GM06990 (cell line): ENCODE measurements around the gene IER5L.

Source experiments
- DNase-seq: peaks from one replicate; pipeline ENCODE4 v3.0.0-alpha.2; 2011; ENCODE audit not compliant: insufficient read length; ENCODE audit errors: extremely low read depth
- H3K27me3 ChIP-seq: replicated peaks from 2 replicates; pipeline ENCODE4 v1.6.0; 2011; ENCODE audit warnings: low read length; ENCODE audit not compliant: control insufficient read depth, insufficient read depth
- H3K36me3 ChIP-seq: 2 replicates; pipeline ENCODE4 v1.5.1; 2011; ENCODE audit warnings: low read length; ENCODE audit not compliant: control insufficient read depth, insufficient read depth
- H3K4me3 ChIP-seq: replicated peaks from 2 replicates; pipeline ENCODE4 v1.5.1; 2011; ENCODE audit warnings: low read depth, mild to moderate bottlenecking, control low read depth, low read length
- TF ChIP-seq, protein P1 (sequence below): IDR thresholded peaks from 2 replicates; pipeline ENCODE4 v1.5.1; 2011; ENCODE audit warnings: low read length, control low read depth, mild to moderate bottlenecking, inconsistent platforms; ENCODE audit not compliant: insufficient read depth, poor library complexity, severe bottlenecking

IER5L gene

DNA sequence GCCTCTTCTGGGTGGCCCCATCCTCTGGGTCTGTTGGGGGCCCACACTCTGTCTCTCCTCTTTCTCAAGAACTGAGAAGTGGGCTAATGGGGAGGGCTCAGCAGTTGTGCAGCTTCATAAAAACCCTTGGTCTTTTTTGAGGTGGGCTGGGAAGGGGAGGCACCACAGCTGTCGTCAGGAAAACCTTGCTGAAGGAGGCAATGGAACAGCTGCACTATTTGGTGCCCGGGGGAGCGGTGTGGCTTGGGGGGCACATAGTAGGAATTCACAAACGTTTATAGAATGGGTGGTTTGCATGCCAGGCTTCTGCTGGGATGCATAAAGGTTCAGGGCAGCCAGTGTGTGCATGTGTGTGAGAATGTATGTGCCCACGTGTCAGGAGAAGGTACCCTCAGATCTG is 3.2 kb upstream of the IER5L start:
- H3K36me3 ChIP-seq, result no peaks in the 10 kb centered on the region
- TF ChIP-seq, protein P1, sequence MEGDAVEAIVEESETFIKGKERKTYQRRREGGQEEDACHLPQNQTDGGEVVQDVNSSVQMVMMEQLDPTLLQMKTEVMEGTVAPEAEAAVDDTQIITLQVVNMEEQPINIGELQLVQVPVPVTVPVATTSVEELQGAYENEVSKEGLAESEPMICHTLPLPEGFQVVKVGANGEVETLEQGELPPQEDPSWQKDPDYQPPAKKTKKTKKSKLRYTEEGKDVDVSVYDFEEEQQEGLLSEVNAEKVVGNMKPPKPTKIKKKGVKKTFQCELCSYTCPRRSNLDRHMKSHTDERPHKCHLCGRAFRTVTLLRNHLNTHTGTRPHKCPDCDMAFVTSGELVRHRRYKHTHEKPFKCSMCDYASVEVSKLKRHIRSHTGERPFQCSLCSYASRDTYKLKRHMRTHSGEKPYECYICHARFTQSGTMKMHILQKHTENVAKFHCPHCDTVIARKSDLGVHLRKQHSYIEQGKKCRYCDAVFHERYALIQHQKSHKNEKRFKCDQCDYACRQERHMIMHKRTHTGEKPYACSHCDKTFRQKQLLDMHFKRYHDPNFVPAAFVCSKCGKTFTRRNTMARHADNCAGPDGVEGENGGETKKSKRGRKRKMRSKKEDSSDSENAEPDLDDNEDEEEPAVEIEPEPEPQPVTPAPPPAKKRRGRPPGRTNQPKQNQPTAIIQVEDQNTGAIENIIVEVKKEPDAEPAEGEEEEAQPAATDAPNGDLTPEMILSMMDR, result no peak
- no peaks in the 10 kb centered on the region for H3K27me3 ChIP-seq
- no peak for DNase-seq
- no peak overlapping the region for H3K4me3 ChIP-seq

DNA sequence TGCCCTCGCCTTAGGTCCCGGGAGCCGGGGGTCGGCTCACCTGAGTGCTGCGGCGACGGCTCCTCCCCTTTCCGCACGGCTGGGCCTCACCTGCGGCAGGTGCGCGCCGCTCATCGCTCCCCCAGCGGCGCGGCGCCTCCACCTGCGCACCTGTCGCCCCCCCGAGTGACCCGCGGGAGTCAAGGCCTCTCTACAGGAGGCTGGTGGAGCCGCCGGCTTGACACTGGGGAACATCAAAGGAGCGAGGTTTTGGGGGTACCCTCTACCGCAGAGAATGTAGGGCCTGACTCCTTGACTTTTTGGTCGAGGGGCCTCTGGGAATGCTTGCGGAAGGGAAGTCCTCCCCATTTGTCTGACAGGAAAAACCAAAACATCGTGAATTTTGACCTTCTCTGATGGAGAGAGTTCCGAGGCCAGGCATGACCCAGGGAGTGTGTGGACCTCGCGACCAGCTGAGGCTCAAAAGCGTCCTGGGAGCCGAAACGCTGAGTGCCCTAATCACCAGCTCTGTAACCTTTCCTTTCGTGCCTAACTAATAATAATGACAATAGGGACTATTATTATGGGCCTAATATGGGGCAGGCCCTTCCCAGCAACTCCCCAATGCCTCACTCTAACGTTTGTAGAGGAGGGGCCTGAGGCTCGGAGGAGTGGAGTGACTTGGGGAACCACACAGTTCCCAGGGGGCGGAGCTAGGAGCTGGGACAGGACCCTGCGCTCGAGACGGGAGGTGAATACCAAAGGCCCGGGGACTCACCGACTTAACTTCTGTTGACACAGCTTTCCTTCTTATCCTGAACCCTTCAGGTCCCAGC is 714 bp upstream of the IER5L start:
- Histone ChIP-seq H3K36me3 (no peaks in the 10 kb centered on the region), H3K27me3 (no peaks in the 10 kb centered on the region), H3K4me3 (peak overlapping the region; percentile 20; the same call in 1 of the 2 replicates)
- TF ChIP-seq, protein P1, result no peak
- no peak for DNase-seq

DNA sequence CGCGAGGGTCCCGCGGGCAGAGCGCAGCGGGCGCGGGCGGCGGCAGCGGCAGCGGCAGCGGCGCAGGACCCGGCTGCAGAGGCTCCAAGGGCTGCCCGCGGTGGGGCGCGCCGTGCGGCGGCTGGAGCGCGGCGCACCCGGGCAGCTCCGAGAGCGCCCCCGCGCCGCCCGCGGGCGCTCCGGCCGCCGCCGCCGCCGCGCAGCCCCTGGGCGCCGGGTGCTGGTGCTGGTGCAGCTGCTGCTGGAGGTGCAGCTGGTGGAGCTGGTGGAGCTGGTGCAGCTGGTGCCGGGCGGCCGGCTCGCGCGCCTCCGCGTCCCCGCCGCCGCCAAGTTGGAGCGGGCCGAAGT is 644 bp downstream of the IER5L start:
- Histone ChIP-seq H3K27me3 (peaks cover 1% of the 10 kb centered on the region; the same call in 1 of the 2 replicates), H3K36me3 (no peaks in the 10 kb centered on the region), H3K4me3 (peak overlapping the region; percentile 50)
- DNase-seq, result no peak
- TF ChIP-seq, protein P1, result no peak

DNA sequence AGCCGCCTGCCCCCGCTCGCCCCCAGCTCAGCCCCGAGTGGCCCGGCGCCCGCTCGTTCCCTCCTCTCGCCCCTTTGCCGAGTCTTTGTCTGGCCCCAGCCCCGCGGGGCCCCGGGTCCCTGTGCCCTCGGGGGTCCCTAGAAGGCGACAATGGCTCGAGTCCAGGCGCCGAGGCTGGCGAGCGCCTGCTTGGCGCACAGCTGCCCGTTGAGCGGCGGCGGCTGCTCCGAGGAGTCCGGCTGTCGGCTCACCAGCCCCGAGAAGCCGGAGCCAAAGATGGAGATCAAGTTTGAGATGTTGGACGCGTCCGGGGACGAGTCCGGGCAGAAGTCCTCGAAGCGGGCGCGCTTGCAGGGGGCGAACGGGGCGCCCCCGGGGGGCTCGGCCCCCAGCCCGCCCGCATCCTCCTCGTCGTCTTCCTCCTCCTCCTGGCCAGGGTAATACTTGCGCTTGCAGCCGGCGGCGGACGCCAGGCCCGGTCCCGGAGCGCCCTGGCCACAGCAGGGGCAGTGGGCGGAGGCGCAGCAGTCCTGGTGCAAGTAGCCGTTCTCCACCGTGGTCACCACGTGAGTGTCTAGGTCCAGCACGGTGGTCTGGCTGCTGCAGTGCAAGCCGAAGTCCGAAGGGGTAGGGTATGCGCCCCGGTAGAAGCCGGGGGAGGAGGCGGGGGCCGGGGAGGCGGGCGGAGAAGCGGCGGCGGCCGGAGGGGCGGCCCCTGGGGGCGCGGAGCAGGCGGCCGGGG is 1.2 kb downstream of the IER5L start:
- TF ChIP-seq, protein P1, result no peak
- H3K4me3 ChIP-seq, result peak overlapping the region; percentile 65
- peaks cover 1% of the 10 kb centered on the region; the same call in 1 of the 2 replicates for H3K27me3 ChIP-seq
- no peaks in the 10 kb centered on the region for H3K36me3 ChIP-seq
- DNase-seq, result peak; percentile 58

DNA sequence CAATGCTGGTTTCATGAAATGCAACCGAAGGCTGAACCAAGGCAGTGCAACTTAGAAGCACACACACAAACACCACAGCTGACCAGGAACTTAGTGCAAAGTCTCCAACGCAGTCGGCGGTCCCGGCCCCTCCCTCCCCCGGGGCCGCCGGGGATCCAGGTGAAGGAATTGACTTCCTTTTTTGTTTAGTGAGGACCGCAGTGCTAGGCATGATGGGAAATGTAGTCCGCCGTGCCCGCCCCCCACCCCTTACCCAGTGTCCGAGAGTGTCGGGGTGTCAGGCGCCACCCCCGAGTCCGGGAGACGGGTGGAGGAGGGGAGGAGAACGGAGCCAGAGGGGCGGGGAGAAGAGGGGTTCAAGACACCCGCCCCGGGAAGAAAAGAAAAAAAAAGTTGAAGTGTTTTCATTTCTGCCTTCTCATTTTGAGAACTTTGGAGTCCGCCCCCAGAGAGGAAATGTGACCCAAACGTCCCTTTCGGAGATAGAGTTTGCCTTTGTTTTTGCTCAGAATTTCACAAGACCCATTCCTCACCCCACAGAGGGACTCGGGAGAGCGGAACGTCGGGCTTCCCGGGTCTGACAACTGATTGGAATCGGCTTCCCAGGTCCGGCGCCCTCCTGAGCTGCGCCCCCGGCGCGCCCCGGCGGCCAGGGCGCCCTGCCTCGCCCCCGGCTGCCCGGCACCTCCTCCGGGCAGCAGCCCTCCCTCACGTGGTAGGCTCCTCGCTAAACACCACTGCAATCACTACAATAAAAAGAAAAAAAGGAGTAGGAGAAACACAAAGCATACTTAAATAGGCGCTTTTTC is 2.0 kb downstream of the IER5L start:
- TF ChIP-seq, protein P1, result no peak
- DNase-seq, result peak; percentile 83
- Histone ChIP-seq H3K4me3 (peak overlapping the region; percentile 65), H3K36me3 (no peaks in the 10 kb centered on the region), H3K27me3 (peaks cover 1% of the 10 kb centered on the region; the same call in 1 of the 2 replicates)
